ENCODE measurements around the gene TMEM229B.
A peak's percentile ranks its signal among the peaks of the same experiment; 100 is the strongest.

TMEM229B gene

GRCh38 chr14:67523764-67524633, 35.5 kb upstream of the TMEM229B start:
- DNase-seq (ENCODE audit: low read depth, low spot score), result no peak
- no peaks in the 10 kb centered on the region for H3K36me3 ChIP-seq (ENCODE audit: insufficient read depth, insufficient read length, low read length)
- H3K9me3 ChIP-seq (ENCODE audit: insufficient read depth, low read length), result no peaks in the 10 kb centered on the region
- H3K9ac ChIP-seq (ENCODE audit: insufficient read length, low read depth), result no peak overlapping the region
- TF ChIP-seq SUZ12 (IDR thresholded peaks at IDR 0.05; ENCODE audit: extremely low read depth, insufficient read depth, insufficient read length), result no peak
- TF ChIP-seq YY1 (IDR thresholded peaks at IDR 0.05; ENCODE audit: insufficient read depth, insufficient read length), result no peak
- no peak for TF ChIP-seq ZNF274 (IDR thresholded peaks at IDR 0.05; ENCODE audit: low read depth, low read length)
- peaks cover 2% of the 10 kb centered on the region for H3K27me3 ChIP-seq (ENCODE audit: insufficient read depth, insufficient read length)
- H3K4me1 ChIP-seq (ENCODE audit: insufficient read depth, insufficient read length), result no peaks in the 10 kb centered on the region
- H3K4me3 ChIP-seq (ENCODE audit: insufficient read length, low read depth), result no peak overlapping the region

GRCh38 chr14:67522270-67522669, 33.7 kb upstream of the TMEM229B start:
- Histone ChIP-seq H3K9me3 (ENCODE audit: insufficient read depth, low read length) (no peaks in the 10 kb centered on the region), H3K27me3 (ENCODE audit: insufficient read depth, insufficient read length) (peaks cover 18% of the 10 kb centered on the region), H3K9ac (ENCODE audit: insufficient read length, low read depth) (no peak overlapping the region), H3K4me3 (ENCODE audit: insufficient read length, low read depth) (no peak overlapping the region), H3K36me3 (ENCODE audit: insufficient read depth, insufficient read length, low read length) (no peaks in the 10 kb centered on the region), H3K4me1 (ENCODE audit: insufficient read depth, insufficient read length) (no peaks in the 10 kb centered on the region)
- no peak for TF ChIP-seq ZNF274 (IDR thresholded peaks at IDR 0.05; ENCODE audit: low read depth, low read length)
- TF ChIP-seq SUZ12 (IDR thresholded peaks at IDR 0.05; ENCODE audit: extremely low read depth, insufficient read depth, insufficient read length), result no peak
- TF ChIP-seq YY1 (IDR thresholded peaks at IDR 0.05; ENCODE audit: insufficient read depth, insufficient read length), result no peak
- no peak for DNase-seq (ENCODE audit: low read depth, low spot score)

GRCh38 chr14:67520482-67520881, 32.0 kb upstream of the TMEM229B start:
- Histone ChIP-seq H3K9me3 (ENCODE audit: insufficient read depth, low read length) (no peaks in the 10 kb centered on the region), H3K27me3 (ENCODE audit: insufficient read depth, insufficient read length) (peaks cover 36% of the 10 kb centered on the region), H3K9ac (ENCODE audit: insufficient read length, low read depth) (no peak overlapping the region), H3K4me3 (ENCODE audit: insufficient read length, low read depth) (no peak overlapping the region), H3K4me1 (ENCODE audit: insufficient read depth, insufficient read length) (peaks cover 2% of the 10 kb centered on the region), H3K36me3 (ENCODE audit: insufficient read depth, insufficient read length, low read length) (no peaks in the 10 kb centered on the region)
- DNase-seq (ENCODE audit: low read depth, low spot score), result no peak
- TF ChIP-seq ZNF274 (IDR thresholded peaks at IDR 0.05; ENCODE audit: low read depth, low read length) (no peak), YY1 (IDR thresholded peaks at IDR 0.05; ENCODE audit: insufficient read depth, insufficient read length) (no peak), SUZ12 (IDR thresholded peaks at IDR 0.05; ENCODE audit: extremely low read depth, insufficient read depth, insufficient read length) (no peak)

GRCh38 chr14:67519406-67519805, 30.9 kb upstream of the TMEM229B start:
- Histone ChIP-seq H3K9ac (ENCODE audit: insufficient read length, low read depth) (no peak overlapping the region), H3K27me3 (ENCODE audit: insufficient read depth, insufficient read length) (peaks cover 45% of the 10 kb centered on the region), H3K36me3 (ENCODE audit: insufficient read depth, insufficient read length, low read length) (no peaks in the 10 kb centered on the region), H3K4me3 (ENCODE audit: insufficient read length, low read depth) (no peak overlapping the region), H3K4me1 (ENCODE audit: insufficient read depth, insufficient read length) (peaks cover 2% of the 10 kb centered on the region), H3K9me3 (ENCODE audit: insufficient read depth, low read length) (no peaks in the 10 kb centered on the region)
- TF ChIP-seq SUZ12 (IDR thresholded peaks at IDR 0.05; ENCODE audit: extremely low read depth, insufficient read depth, insufficient read length) (no peak), YY1 (IDR thresholded peaks at IDR 0.05; ENCODE audit: insufficient read depth, insufficient read length) (no peak)
- no peak for DNase-seq (ENCODE audit: low read depth, low spot score)

GRCh38 chr14:67517083-67517482, 28.6 kb upstream of the TMEM229B start:
- Histone ChIP-seq H3K27me3 (ENCODE audit: insufficient read depth, insufficient read length) (peaks cover 58% of the 10 kb centered on the region), H3K9ac (ENCODE audit: insufficient read length, low read depth) (no peak overlapping the region), H3K9me3 (ENCODE audit: insufficient read depth, low read length) (no peaks in the 10 kb centered on the region), H3K36me3 (ENCODE audit: insufficient read depth, insufficient read length, low read length) (no peaks in the 10 kb centered on the region), H3K4me3 (ENCODE audit: insufficient read length, low read depth) (no peak overlapping the region), H3K4me1 (ENCODE audit: insufficient read depth, insufficient read length) (peaks cover 2% of the 10 kb centered on the region)
- TF ChIP-seq ZNF274 (IDR thresholded peaks at IDR 0.05; ENCODE audit: low read depth, low read length) (no peak), YY1 (IDR thresholded peaks at IDR 0.05; ENCODE audit: insufficient read depth, insufficient read length) (no peak), SUZ12 (IDR thresholded peaks at IDR 0.05; ENCODE audit: extremely low read depth, insufficient read depth, insufficient read length) (no peak)
- no peak for DNase-seq (ENCODE audit: low read depth, low spot score)

GRCh38 chr14:67516676-67517075, 28.2 kb upstream of the TMEM229B start:
- Histone ChIP-seq H3K27me3 (ENCODE audit: insufficient read depth, insufficient read length) (peaks cover 58% of the 10 kb centered on the region), H3K4me3 (ENCODE audit: insufficient read length, low read depth) (no peak overlapping the region), H3K9ac (ENCODE audit: insufficient read length, low read depth) (no peak overlapping the region), H3K4me1 (ENCODE audit: insufficient read depth, insufficient read length) (peaks cover 2% of the 10 kb centered on the region), H3K36me3 (ENCODE audit: insufficient read depth, insufficient read length, low read length) (no peaks in the 10 kb centered on the region), H3K9me3 (ENCODE audit: insufficient read depth, low read length) (no peaks in the 10 kb centered on the region)
- no peak for TF ChIP-seq ZNF274 (IDR thresholded peaks at IDR 0.05; ENCODE audit: low read depth, low read length)
- TF ChIP-seq YY1 (IDR thresholded peaks at IDR 0.05; ENCODE audit: insufficient read depth, insufficient read length), result no peak
- no peak for TF ChIP-seq SUZ12 (IDR thresholded peaks at IDR 0.05; ENCODE audit: extremely low read depth, insufficient read depth, insufficient read length)
- DNase-seq (ENCODE audit: low read depth, low spot score), result no peak

- Histone ChIP-seq H3K9ac (ENCODE audit: insufficient read length, low read depth) (peak overlapping the region; percentile 47), H3K9me3 (ENCODE audit: insufficient read depth, low read length) (no peaks in the 10 kb centered on the region), H3K27me3 (ENCODE audit: insufficient read depth, insufficient read length) (peaks cover 58% of the 10 kb centered on the region), H3K36me3 (ENCODE audit: insufficient read depth, insufficient read length, low read length) (no peaks in the 10 kb centered on the region), H3K4me1 (ENCODE audit: insufficient read depth, insufficient read length) (peaks cover 2% of the 10 kb centered on the region), H3K4me3 (ENCODE audit: insufficient read length, low read depth) (peak overlapping the region; percentile 45)
- no peak for DNase-seq (ENCODE audit: low read depth, low spot score)
- TF ChIP-seq SUZ12 (IDR thresholded peaks at IDR 0.05; ENCODE audit: extremely low read depth, insufficient read depth, insufficient read length), result no peak
- no peak for TF ChIP-seq YY1 (IDR thresholded peaks at IDR 0.05; ENCODE audit: insufficient read depth, insufficient read length)
- TF ChIP-seq ZNF274 (IDR thresholded peaks at IDR 0.05; ENCODE audit: low read depth, low read length), result no peak
These were observed 27.0 kb upstream of the TMEM229B start for GRCh38 chr14:67515386-67516079.
